GM12878 (cell line): ENCODE measurements around the gene MYO7A. TPM values are rescaled to one million over a fixed set of nuclear protein-coding genes. Genes with fewer than 3 reads are reported as not detected.

Experiments
- ATAC-seq: fragments of 200-7000 bp; cut with Tn5 transposase; 3 replicates; pipeline ENCODE4 v1.9.1; 2020; ENCODE audit warnings: mild to moderate bottlenecking, moderate library complexity
- BruUV-seq: library from RNA; stranded (reverse); fragments of 400-500 nt; replicated peaks from 2 replicates; lab custom pipeline; 2021; lab: Mats Ljungman, UMichigan
- CTCF ChIA-PET: fragments of 300-600 bp; sonication (Branson Sonifier 250); formaldehyde crosslinking; extraction: SDS; loops from one replicate; lab custom pipeline; 2021; ENCODE audit warnings: inconsistent platforms; lab: Yijun Ruan, JAX
- POLR2A ChIA-PET: fragments of 350-600 bp; formaldehyde crosslinking; extraction: SDS; loops from one replicate; lab custom pipeline; 2021; ENCODE audit warnings: inconsistent platforms; lab: Charles Lee
- RAD21 ChIA-PET: fragments of 300-600 bp; sonication (Branson Sonifier 250); formaldehyde crosslinking; loops from one replicate; lab custom pipeline; 2023; ENCODE audit warnings: antibody characterized with exemption; ENCODE audit not compliant: unreplicated experiment; lab: Charles Lee
- SMC1A ChIA-PET: fragments of 300-600 bp; sonication (Branson Sonifier 250); formaldehyde crosslinking; loops from one replicate; lab custom pipeline; 2023; ENCODE audit not compliant: unreplicated experiment, uncharacterized antibody; lab: Charles Lee
- DNase-seq: peaks from one replicate; pipeline ENCODE4 v3.0.0-alpha.2; 2011; ENCODE audit warnings: low read depth, low spot score
- FAIRE-seq: peaks from 3 replicates; lab custom pipeline; 2011; peaks lifted over from hg19 to GRCh38; lab: Jason Lieb, UNC
- H2AFZ ChIP-seq: 2 replicates; pipeline ENCODE4 v1.6.0; 2011; ENCODE audit warnings: low read depth, low read length, control low read depth; ENCODE audit not compliant: control insufficient read depth
- H3K27ac ChIP-seq: 2 replicates; pipeline ENCODE4 v1.5.1; 2011; ENCODE audit warnings: control low read depth; ENCODE audit not compliant: control insufficient read depth, insufficient read depth
- H3K27me3 ChIP-seq, 2 experiments: replicated peaks in 1 of 2; 2 replicates each; pipeline versions ENCODE4 v1.6.0 to v1.6.1; 2011; ENCODE audit warnings: low read length in 1 of 2; ENCODE audit not compliant: control insufficient read depth in 2 of 2, insufficient read depth in 2 of 2
- H3K36me3 ChIP-seq, 2 experiments: 2 replicates each; pipeline ENCODE4 v1.5.1; 2011; ENCODE audit warnings: low read length in 1 of 2; ENCODE audit not compliant: control insufficient read depth in 2 of 2, insufficient read depth in 2 of 2
- H3K4me1 ChIP-seq: 2 replicates; pipeline ENCODE4 v1.6.1; 2011; ENCODE audit warnings: mild to moderate bottlenecking, low read length, moderate library complexity, mixed read lengths; ENCODE audit not compliant: control insufficient read depth, insufficient read depth
- H3K4me2 ChIP-seq: 2 replicates; pipeline ENCODE4 v1.6.0; 2011; ENCODE audit warnings: control low read depth; ENCODE audit not compliant: control insufficient read depth, insufficient read depth
- H3K4me3 ChIP-seq: fragments of 200-600 bp; sonication (generic); 2 replicates; pipeline ENCODE4 v1.5.1; 2016
- H3K79me2 ChIP-seq: 2 replicates; pipeline ENCODE4 v1.6.0; 2011; ENCODE audit warnings: low read length; ENCODE audit not compliant: control insufficient read depth, insufficient read depth
- H3K9ac ChIP-seq: 2 replicates; pipeline ENCODE4 v1.8.0; 2011; ENCODE audit warnings: low read length, control low read depth, mixed read lengths; ENCODE audit not compliant: control insufficient read depth, insufficient read depth
- H3K9me3 ChIP-seq: replicated peaks from 3 replicates; pipeline ENCODE4 v1.5.1; 2011; ENCODE audit warnings: mild to moderate bottlenecking, low read length; ENCODE audit not compliant: control insufficient read depth, insufficient read depth
- H4K20me1 ChIP-seq: 2 replicates; pipeline ENCODE4 v1.6.0; 2011; ENCODE audit not compliant: control insufficient read depth, insufficient read depth
- BACH1 ChIP-seq: fragments of 450-650 bp; IDR thresholded peaks from 2 replicates; pipeline ENCODE4 v1.6.1; 2017; ENCODE audit warnings: mild to moderate bottlenecking, borderline replicate concordance
- CBFB ChIP-seq: IDR thresholded peaks from 2 replicates; pipeline ENCODE4 v1.6.1; 2016; ENCODE audit warnings: antibody characterized with exemption, low read depth
- E2F4 ChIP-seq: IDR thresholded peaks from 2 replicates; pipeline ENCODE4 v1.6.1; 2012; ENCODE audit warnings: low read depth, low read length, improper control_type of control experiment
- ESRRA ChIP-seq: IDR thresholded peaks from 2 replicates; pipeline ENCODE4 v1.6.1; 2012; ENCODE audit warnings: mild to moderate bottlenecking, low read length, improper control_type of control experiment
- GABPA ChIP-seq: IDR thresholded peaks from 2 replicates; pipeline ENCODE4 v1.6.1; 2014; ENCODE audit warnings: antibody characterized with exemption, low read depth, mild to moderate bottlenecking, inconsistent platforms
- MLLT1 ChIP-seq: fragments of 450-650 bp; IDR thresholded peaks from 2 replicates; pipeline ENCODE4 v1.6.1; 2016; ENCODE audit warnings: mild to moderate bottlenecking
- PAX8 ChIP-seq: fragments of 450-650 bp; IDR thresholded peaks from 2 replicates; pipeline ENCODE4 v1.6.1; 2017; ENCODE audit warnings: mild to moderate bottlenecking, moderate library complexity
- POU2F2 ChIP-seq: IDR thresholded peaks from 3 replicates; pipeline ENCODE4 v1.6.1; 2011; ENCODE audit warnings: low read depth, mild to moderate bottlenecking, low read length, borderline replicate concordance
- WGBS: methylation state at CpG from one replicate; pipeline ENCODE4 v1.1.6; 2016; ENCODE audit warnings: low lambda C conversion rate; ENCODE audit not compliant: insufficient replicate concordance, insufficient coverage; ENCODE audit errors: missing lambda C conversion rate; 5-methylcytosine and 5-hydroxymethylcytosine counted together
- in situ Hi-C: fragments of 300-500 bp; cut with MboI; formaldehyde crosslinking; loops from 9 replicates; pipeline ENCODE4 v1.14.3; 2018; ENCODE audit warnings: mixed read lengths
- intact Hi-C: fragments of 100-400 bp; cut with micrococcal nuclease; formaldehyde crosslinking; loops from one replicate; pipeline ENCODE4 v1.14.2; 2022; ENCODE audit not compliant: unreplicated experiment
- polyA plus RNA-seq, 11 experiments: library from polyadenylated mRNA; depleted of rRNA in 4 of 11; unstranded in 6 of 11; stranded (reverse) in 5 of 11; fragments of >200 nt; fragmentation: Nextera tagmentation in 4 of 11; fragmentation: Illumina TruSeq in 1 of 11; extraction: Ambion mirVana in 4 of 11; extraction: Trizol in 1 of 11; gene quantifications; 1 replicate in 1 of 11; 2 replicates in 10 of 11; pipeline versions ENCODE4 v1.2.1 to v1.2.3, GENCODE V29; 2011 to 2016; ENCODE audit warnings: inconsistent platforms in 2 of 11, missing spikeins in 2 of 11, low read depth in 1 of 11
- total RNA-seq, 4 experiments: library from RNA; depleted of rRNA in 3 of 4; stranded (reverse); fragments of >200 nt in 3 of 4; fragmentation: Illumina TruSeq in 1 of 4; extraction: Trizol in 1 of 4; gene quantifications; 2 replicates each; pipeline versions ENCODE4 v1.2.1 to v1.2.3, GENCODE V29; 2013 to 2021

The MYO7A gene
- total and polyA plus RNA-seq, 10 of the 15 experiments (the other 5 are each of a cell fraction or from before 2014, with no cell fraction given), result 0.01 to 0.21 (median 0.04) TPM; not detected in 6

DNA sequence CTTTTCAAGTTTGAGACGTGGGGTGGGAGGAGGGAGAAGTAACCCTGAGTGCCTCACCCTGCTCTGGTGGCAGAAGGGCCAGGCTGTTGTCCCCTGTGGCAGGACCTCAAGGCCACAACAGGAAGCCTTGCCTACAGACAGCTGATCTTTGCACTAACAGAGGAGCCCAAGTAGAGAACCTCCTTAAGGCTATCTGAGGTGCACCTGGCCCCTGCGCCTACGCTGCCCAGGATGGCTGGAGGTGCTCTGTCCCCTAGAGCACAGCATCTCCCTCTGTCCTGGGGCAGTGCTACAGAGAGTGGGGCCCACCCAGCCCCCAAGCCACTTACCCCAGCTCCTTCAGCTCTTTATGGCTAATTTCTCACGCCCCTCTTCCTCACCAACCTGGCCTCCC is 27.0 kb downstream of the MYO7A start:
- ChIA-PET SMC1A (interaction anchor here (0.6 kb wide), 1 partner anchor 840 kb away, joined by 3 read pairs; no protein-coding TSS in a partner anchor), RAD21 (no interaction called here), CTCF (no interaction called here), POLR2A (no interaction called here)
- no peak for TF ChIP-seq GABPA
- TF ChIP-seq ESRRA, result no peak
- no peak for TF ChIP-seq POU2F2
- no peak for TF ChIP-seq MLLT1
- no peak for TF ChIP-seq BACH1
- TF ChIP-seq E2F4, result no peak
- TF ChIP-seq CBFB, result no peak
- TF ChIP-seq PAX8, result no peak
- no peak overlapping the region for H3K4me2 ChIP-seq
- in situ Hi-C loops (no loop called here), intact Hi-C loops (no loop called here)
- H3K9me3 ChIP-seq, result no peaks in the 10 kb centered on the region
- ATAC-seq (no peak), FAIRE-seq (no peak), DNase-seq (no peak)
- H2AFZ ChIP-seq, result no peak overlapping the region
- H3K4me1 ChIP-seq, result no peaks in the 10 kb centered on the region; the same call in 1 of the 2 replicates
- 56% methylated on average over 3 of the region's 4 CpGs for WGBS
- peaks cover 0 to 2% of the 10 kb centered on the region in 2 experiments; a peak in 1 of 4 replicates for H3K27me3 ChIP-seq
- BruUV-seq, result no TSS peak
- no peaks in the 10 kb centered on the region for H3K79me2 ChIP-seq
- no peak overlapping the region for H3K27ac ChIP-seq
- H4K20me1 ChIP-seq, result no peaks in the 10 kb centered on the region
- H3K9ac ChIP-seq, result no peak overlapping the region
- H3K36me3 ChIP-seq, result no peaks in the 10 kb centered on the region
- H3K4me3 ChIP-seq, result no peak overlapping the region
